H9 (cell line): Measurements from ENCODE around the gene ZNF714. TPM values are rescaled to one million over a fixed set of nuclear protein-coding genes. Genes with fewer than 3 reads are reported as not detected.

Experiments
- DNase-seq: peaks from one replicate; pipeline ENCODE4 v3.0.0-alpha.2; 2017
- H2AFZ ChIP-seq: one replicate; pipeline ENCODE4 v1.6.1; 2013; ENCODE audit warnings: mild to moderate bottlenecking, low read length, control low read depth, moderate library complexity
- H2AK5ac ChIP-seq: 2 replicates; pipeline ENCODE4 v1.6.1; 2013; ENCODE audit warnings: low read length, control low read depth, mixed read lengths; ENCODE audit not compliant: insufficient read length
- H2BK120ac ChIP-seq: one replicate; pipeline ENCODE4 v1.6.1; 2013; ENCODE audit warnings: low read depth, mild to moderate bottlenecking, low read length, control low read depth, inconsistent platforms; ENCODE audit not compliant: poor library complexity, severe bottlenecking
- H2BK12ac ChIP-seq: 2 replicates; pipeline ENCODE4 v1.6.1; 2013; ENCODE audit warnings: low read length, control low read depth, mixed read lengths, low read depth; ENCODE audit not compliant: insufficient read length
- H2BK15ac ChIP-seq: 2 replicates; pipeline ENCODE4 v1.6.1; 2013; ENCODE audit warnings: low read depth, low read length, control low read depth
- H2BK20ac ChIP-seq: one replicate; pipeline ENCODE4 v1.6.1; 2013; ENCODE audit warnings: low read depth, mild to moderate bottlenecking, low read length, control low read depth, inconsistent platforms; ENCODE audit not compliant: poor library complexity, severe bottlenecking
- H2BK5ac ChIP-seq: 2 replicates; pipeline ENCODE4 v1.6.1; 2013; ENCODE audit warnings: low read length, control low read depth, mixed read lengths; ENCODE audit not compliant: insufficient read length
- H3K14ac ChIP-seq: 2 replicates; pipeline ENCODE4 v1.6.1; 2013; ENCODE audit warnings: low read length, control low read depth; ENCODE audit not compliant: insufficient read depth
- H3K18ac ChIP-seq: 2 replicates; pipeline ENCODE4 v1.6.1; 2013; ENCODE audit warnings: low read depth, mild to moderate bottlenecking, mixed read lengths, low read length, control low read depth; ENCODE audit not compliant: insufficient read length
- H3K23ac ChIP-seq: 2 replicates; pipeline ENCODE4 v1.6.1; 2013; ENCODE audit warnings: low read length, control low read depth, mixed read lengths, low read depth; ENCODE audit not compliant: insufficient read length
- H3K23me2 ChIP-seq: 2 replicates; pipeline ENCODE4 v1.6.1; 2013; ENCODE audit warnings: low read depth, mild to moderate bottlenecking, mixed read lengths, low read length, control low read depth; ENCODE audit not compliant: insufficient read length, poor library complexity, severe bottlenecking
- H3K27ac ChIP-seq: 2 replicates; pipeline ENCODE4 v1.5.1; 2013; ENCODE audit warnings: low read length, control low read depth, mixed read lengths, low read depth; ENCODE audit not compliant: insufficient read length
- H3K27me3 ChIP-seq: 2 replicates; pipeline ENCODE4 v1.6.1; 2013; ENCODE audit warnings: low read length, control low read depth, inconsistent platforms; ENCODE audit not compliant: insufficient read depth
- H3K4ac ChIP-seq: 2 replicates; pipeline ENCODE4 v1.6.1; 2013; ENCODE audit warnings: low read depth, mild to moderate bottlenecking, control low read depth, inconsistent platforms, low read length, moderate library complexity
- H3K4me1 ChIP-seq: 2 replicates; pipeline ENCODE4 v1.6.1; 2013; ENCODE audit warnings: low read length, control low read depth, inconsistent platforms; ENCODE audit not compliant: insufficient read depth
- H3K4me2 ChIP-seq: 2 replicates; pipeline ENCODE4 v1.6.1; 2013; ENCODE audit warnings: low read length, control low read depth, mixed read lengths; ENCODE audit not compliant: insufficient read length, insufficient read depth
- H3K56ac ChIP-seq: 2 replicates; pipeline ENCODE4 v1.6.1; 2013; ENCODE audit warnings: low read depth, mild to moderate bottlenecking, mixed read lengths, low read length, control low read depth; ENCODE audit not compliant: insufficient read length
- H3K79me1 ChIP-seq: 2 replicates; pipeline ENCODE4 v1.6.1; 2013; ENCODE audit warnings: low read depth, mild to moderate bottlenecking, moderate library complexity, low read length, control low read depth, inconsistent platforms; ENCODE audit not compliant: insufficient read depth, poor library complexity, severe bottlenecking
- H3K79me2 ChIP-seq: 2 replicates; pipeline ENCODE4 v1.6.1; 2013; ENCODE audit warnings: low read length, control low read depth, inconsistent platforms; ENCODE audit not compliant: insufficient read depth
- H3K9ac ChIP-seq: 2 replicates; pipeline ENCODE4 v1.6.1; 2013; ENCODE audit warnings: low read length, control low read depth, mixed read lengths; ENCODE audit not compliant: insufficient read length; ENCODE audit errors: extremely low read depth
- H3K9me3 ChIP-seq: one replicate; pipeline ENCODE4 v1.6.1; 2013; ENCODE audit warnings: low read depth, low read length, inconsistent platforms; ENCODE audit not compliant: control insufficient read depth
- H3T11ph ChIP-seq: one replicate; pipeline ENCODE4 v1.6.1; 2013; ENCODE audit warnings: mild to moderate bottlenecking, low read length, control low read depth, inconsistent platforms
- H4K20me1 ChIP-seq: one replicate; pipeline ENCODE4 v1.6.1; 2013; ENCODE audit not compliant: control insufficient read depth, insufficient read length, insufficient read depth
- H4K5ac ChIP-seq: 2 replicates; pipeline ENCODE4 v1.6.1; 2013; ENCODE audit warnings: low read depth, mild to moderate bottlenecking, mixed read lengths, low read length, control low read depth; ENCODE audit not compliant: insufficient read length
- H4K8ac ChIP-seq: replicated peaks from 2 replicates; pipeline ENCODE4 v1.6.1; 2013; ENCODE audit warnings: low read length, control low read depth, mixed read lengths, low read depth; ENCODE audit not compliant: insufficient read length
- H4K91ac ChIP-seq: 2 replicates; pipeline ENCODE4 v1.6.1; 2013; ENCODE audit warnings: low read depth, mild to moderate bottlenecking, moderate library complexity, mixed read lengths, low read length, control low read depth; ENCODE audit not compliant: insufficient read length
- H3K27ac Mint-ChIP-seq, 3 experiments: 2 replicates in 2 of 3; 3 replicates in 1 of 3; pipeline ENCODE4 v1.8.0; 2020 to 2021; ENCODE audit warnings: mixed read lengths in 3 of 3, mild to moderate bottlenecking in 1 of 3, moderate library complexity in 1 of 3
- H3K27me3 Mint-ChIP-seq: 2 replicates; pipeline ENCODE4 v1.8.0; 2021; ENCODE audit warnings: low read depth, mild to moderate bottlenecking, moderate library complexity, mixed read lengths
- H3K36me3 Mint-ChIP-seq, 3 experiments: 2 replicates in 2 of 3; 3 replicates in 1 of 3; pipeline ENCODE4 v1.8.0; 2020 to 2021; ENCODE audit warnings: low read depth in 3 of 3, mixed read lengths in 3 of 3; ENCODE audit not compliant: insufficient read depth in 1 of 3
- H3K4me1 Mint-ChIP-seq, 2 experiments: 2 replicates each; pipeline ENCODE4 v1.8.0; 2020; ENCODE audit warnings: mixed read lengths in 2 of 2
- H3K4me3 Mint-ChIP-seq, 2 experiments: 2 replicates in 1 of 2; 3 replicates in 1 of 2; pipeline ENCODE4 v1.8.0; 2020 to 2021; ENCODE audit warnings: mild to moderate bottlenecking in 2 of 2, mixed read lengths in 2 of 2, moderate library complexity in 1 of 2
- H3K9me3 Mint-ChIP-seq, 2 experiments: 2 replicates in 1 of 2; 3 replicates in 1 of 2; pipeline ENCODE4 v1.8.0; 2020; ENCODE audit warnings: mild to moderate bottlenecking in 2 of 2, mixed read lengths in 2 of 2, moderate library complexity in 1 of 2
- total RNA-seq: library from RNA; stranded (reverse); gene quantifications from 2 replicates; pipeline ENCODE4 v1.2.1, GENCODE V29; 2021
- TF ChIP-seq, protein P1 (sequence below): fragments of 200-600 bp; sonication (generic); conservative IDR thresholded peaks from 3 replicates; pipeline ENCODE4 v1.8.0; 2021; ENCODE audit warnings: antibody characterized with exemption, mild to moderate bottlenecking

The ZNF714 gene
- total RNA-seq, 1 experiment from 2014 or later = 53.9 TPM

DNA sequence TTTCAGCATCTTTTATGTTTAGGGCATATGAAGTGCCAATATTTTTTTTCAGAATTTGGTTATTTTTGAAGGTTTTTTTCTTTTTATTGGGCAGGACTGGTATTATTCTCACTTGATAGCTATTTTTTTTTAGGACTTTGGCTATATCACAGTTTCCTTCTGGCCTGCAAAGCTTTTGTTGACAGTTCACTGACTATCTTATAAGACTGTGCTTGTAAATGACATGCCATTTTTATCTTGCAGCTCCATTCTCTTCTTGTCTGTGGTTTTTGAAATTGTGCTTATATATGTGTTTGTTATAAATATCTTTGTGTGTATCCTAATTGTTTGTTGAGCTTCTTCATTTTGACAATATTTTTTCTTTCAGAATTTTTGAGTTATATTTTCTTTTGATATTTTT, 33.4 kb downstream of the ZNF714 start:
- Histone ChIP-seq H3K79me1 (no peaks in the 10 kb centered on the region), H2BK5ac (no peak overlapping the region), H3K56ac (no peak overlapping the region), H3K27me3 (no peaks in the 10 kb centered on the region), H2BK20ac (no peak overlapping the region), H4K20me1 (no peaks in the 10 kb centered on the region), H3K4ac (no peak overlapping the region), H2BK120ac (no peak overlapping the region), H2AFZ (no peak overlapping the region), H4K91ac (no peak overlapping the region), H3K23me2 (no peaks in the 10 kb centered on the region), H3K14ac (no peak overlapping the region), H4K8ac (no peak overlapping the region), H2AK5ac (no peak overlapping the region), H3K18ac (no peak overlapping the region), H2BK15ac (no peak overlapping the region), H3K4me2 (no peak overlapping the region), H4K5ac (no peak overlapping the region), H3K23ac (no peak overlapping the region), H3K4me1 (no peaks in the 10 kb centered on the region), H3K9ac (no peak overlapping the region), H3K79me2 (no peaks in the 10 kb centered on the region; the same call in 1 of the 2 replicates), H3K9me3 (no peaks in the 10 kb centered on the region), H3T11ph (no peak overlapping the region), H2BK12ac (no peak overlapping the region), H3K27ac (no peak overlapping the region)
- no peaks in the 10 kb centered on the region for H3K27me3 Mint-ChIP-seq
- DNase-seq = no peak
- TF ChIP-seq, protein P1, sequence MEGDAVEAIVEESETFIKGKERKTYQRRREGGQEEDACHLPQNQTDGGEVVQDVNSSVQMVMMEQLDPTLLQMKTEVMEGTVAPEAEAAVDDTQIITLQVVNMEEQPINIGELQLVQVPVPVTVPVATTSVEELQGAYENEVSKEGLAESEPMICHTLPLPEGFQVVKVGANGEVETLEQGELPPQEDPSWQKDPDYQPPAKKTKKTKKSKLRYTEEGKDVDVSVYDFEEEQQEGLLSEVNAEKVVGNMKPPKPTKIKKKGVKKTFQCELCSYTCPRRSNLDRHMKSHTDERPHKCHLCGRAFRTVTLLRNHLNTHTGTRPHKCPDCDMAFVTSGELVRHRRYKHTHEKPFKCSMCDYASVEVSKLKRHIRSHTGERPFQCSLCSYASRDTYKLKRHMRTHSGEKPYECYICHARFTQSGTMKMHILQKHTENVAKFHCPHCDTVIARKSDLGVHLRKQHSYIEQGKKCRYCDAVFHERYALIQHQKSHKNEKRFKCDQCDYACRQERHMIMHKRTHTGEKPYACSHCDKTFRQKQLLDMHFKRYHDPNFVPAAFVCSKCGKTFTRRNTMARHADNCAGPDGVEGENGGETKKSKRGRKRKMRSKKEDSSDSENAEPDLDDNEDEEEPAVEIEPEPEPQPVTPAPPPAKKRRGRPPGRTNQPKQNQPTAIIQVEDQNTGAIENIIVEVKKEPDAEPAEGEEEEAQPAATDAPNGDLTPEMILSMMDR = no peak
- H3K9me3 Mint-ChIP-seq = peaks cover 3 to 12% of the 10 kb centered on the region in 2 experiments
- H3K27ac Mint-ChIP-seq = no peak overlapping the region
- H3K4me1 Mint-ChIP-seq = no peaks in the 10 kb centered on the region
- no peak overlapping the region for H3K4me3 Mint-ChIP-seq
- peaks cover 64 to 81% (median 66%) of the 10 kb centered on the region in 3 experiments for H3K36me3 Mint-ChIP-seq
